IPS-15b (cell line): ENCODE data around the gene ZFP91.

Experiments used
- H3K27me3 ChIP-seq: one replicate; pipeline ENCODE4 v1.6.1; 2013; ENCODE audit warnings: low read length; ENCODE audit not compliant: control insufficient read depth, insufficient read depth
- H3K36me3 ChIP-seq: one replicate; pipeline ENCODE4 v1.6.1; 2013; ENCODE audit warnings: low read length; ENCODE audit not compliant: control insufficient read depth, insufficient read depth
- H3K4me1 ChIP-seq: one replicate; pipeline ENCODE4 v1.6.1; 2013; ENCODE audit warnings: mild to moderate bottlenecking, low read length; ENCODE audit not compliant: control insufficient read depth, insufficient read depth
- H3K4me3 ChIP-seq: one replicate; pipeline ENCODE4 v1.5.1; 2013; ENCODE audit warnings: low read depth, low read length
- H3K9ac ChIP-seq: one replicate; pipeline ENCODE4 v1.6.1; 2013; ENCODE audit warnings: low read depth, mild to moderate bottlenecking, low read length
- H3K9me3 ChIP-seq: one replicate; pipeline ENCODE4 v1.6.1; 2013; ENCODE audit warnings: mild to moderate bottlenecking, low read length; ENCODE audit not compliant: control insufficient read depth, insufficient read depth

ZFP91 gene

GRCh38 chr11:58592760-58593472 lies 14.1 kb downstream of the ZFP91 start:
- no peak overlapping the region for H3K4me3 ChIP-seq
- no peaks in the 10 kb centered on the region for H3K36me3 ChIP-seq
- H3K9me3 ChIP-seq, result no peaks in the 10 kb centered on the region
- H3K4me1 ChIP-seq, result no peaks in the 10 kb centered on the region
- H3K27me3 ChIP-seq, result no peaks in the 10 kb centered on the region
- H3K9ac ChIP-seq, result no peak overlapping the region

- no peak overlapping the region for H3K9ac ChIP-seq
- H3K9me3 ChIP-seq, result no peaks in the 10 kb centered on the region
- H3K4me3 ChIP-seq, result no peak overlapping the region
- H3K4me1 ChIP-seq, result no peaks in the 10 kb centered on the region
- H3K27me3 ChIP-seq, result no peaks in the 10 kb centered on the region
- no peaks in the 10 kb centered on the region for H3K36me3 ChIP-seq
These were observed 16.0 kb downstream of the ZFP91 start for GRCh38 chr11:58594826-58595225.

- Histone ChIP-seq H3K4me1 (peaks cover 2% of the 10 kb centered on the region), H3K36me3 (no peaks in the 10 kb centered on the region), H3K9me3 (no peaks in the 10 kb centered on the region), H3K27me3 (no peaks in the 10 kb centered on the region), H3K4me3 (no peak overlapping the region), H3K9ac (no peak overlapping the region)
These were observed 17.8 kb downstream of the ZFP91 start for GRCh38 chr11:58596621-58597020.

GRCh38 chr11:58597486-58598144 lies 18.8 kb downstream of the ZFP91 start:
- Histone ChIP-seq H3K9ac (no peak overlapping the region), H3K9me3 (no peaks in the 10 kb centered on the region), H3K4me3 (no peak overlapping the region), H3K36me3 (no peaks in the 10 kb centered on the region), H3K27me3 (no peaks in the 10 kb centered on the region), H3K4me1 (peaks cover 2% of the 10 kb centered on the region)

GRCh38 chr11:58600510-58600909 lies 21.6 kb downstream of the ZFP91 start:
- Histone ChIP-seq H3K36me3 (no peaks in the 10 kb centered on the region), H3K27me3 (no peaks in the 10 kb centered on the region), H3K4me1 (peaks cover 2% of the 10 kb centered on the region), H3K9ac (no peak overlapping the region), H3K9me3 (no peaks in the 10 kb centered on the region), H3K4me3 (no peak overlapping the region)

GRCh38 chr11:58606930-58607714 lies 28.3 kb downstream of the ZFP91 start:
- Histone ChIP-seq H3K4me3 (no peak overlapping the region), H3K9ac (no peak overlapping the region), H3K9me3 (no peaks in the 10 kb centered on the region), H3K4me1 (no peaks in the 10 kb centered on the region), H3K27me3 (no peaks in the 10 kb centered on the region), H3K36me3 (peaks cover 3% of the 10 kb centered on the region)

GRCh38 chr11:58608331-58608730 lies 29.5 kb downstream of the ZFP91 start:
- Histone ChIP-seq H3K27me3 (no peaks in the 10 kb centered on the region), H3K9me3 (no peaks in the 10 kb centered on the region), H3K4me3 (no peak overlapping the region), H3K4me1 (no peaks in the 10 kb centered on the region), H3K9ac (no peak overlapping the region), H3K36me3 (peaks cover 3% of the 10 kb centered on the region)

- Histone ChIP-seq H3K4me1 (no peaks in the 10 kb centered on the region), H3K27me3 (no peaks in the 10 kb centered on the region), H3K36me3 (peaks cover 6% of the 10 kb centered on the region), H3K9ac (no peak overlapping the region), H3K9me3 (no peaks in the 10 kb centered on the region), H3K4me3 (no peak overlapping the region)
These were observed 30.9 kb downstream of the ZFP91 start for GRCh38 chr11:58609723-58610122.

GRCh38 chr11:58613228-58613627 lies 34.4 kb downstream of the ZFP91 start:
- H3K9me3 ChIP-seq, result no peaks in the 10 kb centered on the region
- H3K9ac ChIP-seq, result no peak overlapping the region
- no peak overlapping the region for H3K4me3 ChIP-seq
- H3K4me1 ChIP-seq, result no peaks in the 10 kb centered on the region
- H3K27me3 ChIP-seq, result no peaks in the 10 kb centered on the region
- H3K36me3 ChIP-seq, result peaks cover 27% of the 10 kb centered on the region

GRCh38 chr11:58615559-58615958 lies 36.7 kb downstream of the ZFP91 start:
- Histone ChIP-seq H3K9me3 (no peaks in the 10 kb centered on the region), H3K4me1 (no peaks in the 10 kb centered on the region), H3K9ac (no peak overlapping the region), H3K27me3 (no peaks in the 10 kb centered on the region), H3K4me3 (no peak overlapping the region), H3K36me3 (peaks cover 27% of the 10 kb centered on the region)

- no peaks in the 10 kb centered on the region for H3K27me3 ChIP-seq
- H3K4me1 ChIP-seq, result no peaks in the 10 kb centered on the region
- H3K36me3 ChIP-seq, result peaks cover 24% of the 10 kb centered on the region
- H3K4me3 ChIP-seq, result no peak overlapping the region
- H3K9me3 ChIP-seq, result no peaks in the 10 kb centered on the region
- H3K9ac ChIP-seq, result no peak overlapping the region
These were observed 37.7 kb downstream of the ZFP91 start for GRCh38 chr11:58616594-58616993.
